ENCODE results near the gene PLXNA2.
A peak's percentile ranks its signal among the peaks of the same experiment; 100 is the strongest.

Gene PLXNA2

DNA sequence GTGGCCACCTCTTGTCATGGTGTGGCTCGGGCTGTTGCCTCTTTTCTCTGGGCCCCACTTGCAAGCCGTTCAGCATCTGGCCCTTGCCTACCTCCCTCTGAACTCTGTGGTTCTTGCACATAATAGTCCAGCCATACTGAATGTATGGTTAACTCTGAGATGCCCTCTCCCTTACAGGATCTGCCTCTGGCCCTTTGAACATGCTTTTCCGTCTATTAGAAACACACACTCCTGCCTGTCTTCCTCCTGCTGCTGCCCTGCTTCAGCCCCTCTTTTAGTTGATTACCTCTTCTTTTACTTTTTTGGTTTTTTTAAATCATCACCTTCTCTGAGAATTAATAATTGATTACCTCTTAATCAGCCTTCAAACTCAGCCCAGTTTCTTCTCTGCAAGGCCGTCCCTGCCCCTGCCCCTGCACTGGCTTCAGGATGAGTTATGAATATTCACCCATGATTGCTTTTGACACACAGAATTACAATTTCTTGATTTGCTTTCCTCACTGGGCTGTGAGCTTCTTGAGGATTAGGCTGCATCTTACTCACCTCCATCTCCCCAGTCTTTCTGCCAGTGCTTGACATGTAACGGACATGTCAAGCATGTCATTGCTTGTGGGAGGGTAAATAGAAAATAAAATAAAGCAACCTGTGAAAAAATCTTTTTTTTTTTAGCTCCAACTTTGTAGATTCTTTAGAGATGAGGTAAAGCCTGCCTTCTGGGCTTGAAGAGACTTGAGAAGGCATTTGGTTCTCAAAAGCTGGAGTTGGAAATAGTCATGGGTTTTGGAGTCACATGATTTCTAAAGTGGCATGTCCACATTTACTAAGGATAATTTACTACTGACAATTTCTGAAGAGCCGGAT is 158.3 kb downstream of the PLXNA2 start:
- peak overlapping the region; percentile 90 for H3K4me2 ChIP-seq (ENCODE audit: insufficient read depth, low read length)
- peak overlapping the region; percentile 66 for H3K27ac ChIP-seq (ENCODE audit: low read length)
- DNase-seq, result no peak
- H2AFZ ChIP-seq (ENCODE audit: low read depth, low read length), result peak overlapping the region; percentile 82
- no peak for ATAC-seq (ENCODE audit: insufficient read depth, low read depth)
- H3K79me2 ChIP-seq (ENCODE audit: insufficient read depth, low read length), result no peaks in the 10 kb centered on the region
- H3K9ac ChIP-seq (ENCODE audit: low read depth, low read length), result peak overlapping the region; percentile 41
- H3K9me3 ChIP-seq (ENCODE audit: insufficient read depth, low read length, severe bottlenecking), result no peaks in the 10 kb centered on the region
- no peaks in the 10 kb centered on the region for H3K36me3 ChIP-seq (ENCODE audit: insufficient read depth, low read length)
- H4K20me1 ChIP-seq (ENCODE audit: insufficient read depth, low read length), result no peaks in the 10 kb centered on the region
- TF ChIP-seq, protein P1, sequence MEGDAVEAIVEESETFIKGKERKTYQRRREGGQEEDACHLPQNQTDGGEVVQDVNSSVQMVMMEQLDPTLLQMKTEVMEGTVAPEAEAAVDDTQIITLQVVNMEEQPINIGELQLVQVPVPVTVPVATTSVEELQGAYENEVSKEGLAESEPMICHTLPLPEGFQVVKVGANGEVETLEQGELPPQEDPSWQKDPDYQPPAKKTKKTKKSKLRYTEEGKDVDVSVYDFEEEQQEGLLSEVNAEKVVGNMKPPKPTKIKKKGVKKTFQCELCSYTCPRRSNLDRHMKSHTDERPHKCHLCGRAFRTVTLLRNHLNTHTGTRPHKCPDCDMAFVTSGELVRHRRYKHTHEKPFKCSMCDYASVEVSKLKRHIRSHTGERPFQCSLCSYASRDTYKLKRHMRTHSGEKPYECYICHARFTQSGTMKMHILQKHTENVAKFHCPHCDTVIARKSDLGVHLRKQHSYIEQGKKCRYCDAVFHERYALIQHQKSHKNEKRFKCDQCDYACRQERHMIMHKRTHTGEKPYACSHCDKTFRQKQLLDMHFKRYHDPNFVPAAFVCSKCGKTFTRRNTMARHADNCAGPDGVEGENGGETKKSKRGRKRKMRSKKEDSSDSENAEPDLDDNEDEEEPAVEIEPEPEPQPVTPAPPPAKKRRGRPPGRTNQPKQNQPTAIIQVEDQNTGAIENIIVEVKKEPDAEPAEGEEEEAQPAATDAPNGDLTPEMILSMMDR (IDR thresholded peaks at IDR 0.05; ENCODE audit: borderline replicate concordance, extremely low read depth, low read length, poor library complexity, severe bottlenecking), result no peak
- no peak for TF ChIP-seq EZH2 (IDR thresholded peaks at IDR 0.05; ENCODE audit: borderline replicate concordance, low read depth, low read length, severe bottlenecking)
- peaks cover 2% of the 10 kb centered on the region for H3K27me3 ChIP-seq (ENCODE audit: insufficient read depth, low read length, poor library complexity)
- H3K4me3 ChIP-seq (ENCODE audit: low read depth in 1 of 2, low read length in 2 of 2), result peak overlapping the region in 1 of 2 experiments; percentile 59; a peak in 2 of 4 replicates
- H3K4me1 ChIP-seq (ENCODE audit: insufficient read depth, low read length), result peaks cover 19% of the 10 kb centered on the region

DNA sequence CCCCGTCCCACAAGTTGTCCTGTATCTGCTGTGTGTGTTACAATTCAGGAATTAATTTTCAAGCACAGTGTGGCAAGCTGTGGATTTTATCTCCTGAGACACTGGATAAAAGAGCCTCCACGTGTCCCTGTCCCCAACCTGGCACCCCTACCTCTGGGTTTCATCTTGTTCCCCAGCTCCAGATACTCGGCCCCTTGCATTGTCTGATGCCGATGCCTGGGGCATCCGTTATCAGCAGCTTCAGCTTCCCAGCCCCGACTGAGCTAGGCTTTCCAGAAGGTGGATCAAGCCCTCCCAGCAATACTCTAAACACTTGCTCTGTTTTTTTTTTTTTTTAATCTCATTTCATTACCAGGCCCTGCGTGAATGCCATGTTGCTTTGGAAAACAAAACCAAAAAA is 159.4 kb downstream of the PLXNA2 start:
- no peak for TF ChIP-seq EZH2 (IDR thresholded peaks at IDR 0.05; ENCODE audit: borderline replicate concordance, low read depth, low read length, severe bottlenecking)
- TF ChIP-seq, protein P1 (IDR thresholded peaks at IDR 0.05; ENCODE audit: borderline replicate concordance, extremely low read depth, low read length, poor library complexity, severe bottlenecking), result no peak
- H2AFZ ChIP-seq (ENCODE audit: low read depth, low read length), result no peak overlapping the region
- no peak overlapping the region for H3K9ac ChIP-seq (ENCODE audit: low read depth, low read length)
- no peaks in the 10 kb centered on the region for H4K20me1 ChIP-seq (ENCODE audit: insufficient read depth, low read length)
- no peaks in the 10 kb centered on the region for H3K79me2 ChIP-seq (ENCODE audit: insufficient read depth, low read length)
- no peak for DNase-seq
- H3K4me1 ChIP-seq (ENCODE audit: insufficient read depth, low read length), result peaks cover 19% of the 10 kb centered on the region
- no peaks in the 10 kb centered on the region for H3K36me3 ChIP-seq (ENCODE audit: insufficient read depth, low read length)
- no peak overlapping the region for H3K27ac ChIP-seq (ENCODE audit: low read length)
- no peak for ATAC-seq (ENCODE audit: insufficient read depth, low read depth)
- H3K4me3 ChIP-seq (ENCODE audit: low read depth in 1 of 2, low read length in 2 of 2), result no peak overlapping the region
- H3K9me3 ChIP-seq (ENCODE audit: insufficient read depth, low read length, severe bottlenecking), result no peaks in the 10 kb centered on the region
- no peak overlapping the region for H3K4me2 ChIP-seq (ENCODE audit: insufficient read depth, low read length)
- peaks cover 7% of the 10 kb centered on the region for H3K27me3 ChIP-seq (ENCODE audit: insufficient read depth, low read length, poor library complexity)

DNA sequence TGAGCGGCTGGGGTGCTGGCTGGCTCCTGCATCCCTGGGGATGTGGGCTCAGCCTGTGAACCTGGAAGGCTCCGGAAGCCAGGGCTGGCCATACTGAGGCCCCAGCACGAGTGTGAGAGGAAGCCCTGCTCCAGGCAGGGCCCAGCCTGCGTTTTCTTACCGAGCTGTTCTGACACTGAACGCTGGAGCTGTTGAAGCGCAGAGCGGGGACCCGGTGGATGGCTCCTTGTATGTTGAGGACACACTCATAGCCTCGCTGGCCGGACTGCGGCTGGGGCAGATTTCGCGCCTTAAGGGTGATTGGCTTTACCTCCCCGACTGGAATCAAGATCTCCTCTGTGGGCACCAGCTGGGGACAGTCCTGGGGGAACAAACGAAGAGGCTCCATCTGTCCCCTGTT is 160.0 kb downstream of the PLXNA2 start:
- Histone ChIP-seq H3K4me1 (ENCODE audit: insufficient read depth, low read length) (peaks cover 19% of the 10 kb centered on the region), H3K27ac (ENCODE audit: low read length) (no peak overlapping the region), H3K36me3 (ENCODE audit: insufficient read depth, low read length) (no peaks in the 10 kb centered on the region), H3K79me2 (ENCODE audit: insufficient read depth, low read length) (no peaks in the 10 kb centered on the region), H2AFZ (ENCODE audit: low read depth, low read length) (no peak overlapping the region), H3K9ac (ENCODE audit: low read depth, low read length) (no peak overlapping the region), H3K27me3 (ENCODE audit: insufficient read depth, low read length, poor library complexity) (peaks cover 9% of the 10 kb centered on the region), H3K4me2 (ENCODE audit: insufficient read depth, low read length) (no peak overlapping the region), H3K4me3 (ENCODE audit: low read depth in 1 of 2, low read length in 2 of 2) (no peak overlapping the region), H4K20me1 (ENCODE audit: insufficient read depth, low read length) (no peaks in the 10 kb centered on the region), H3K9me3 (ENCODE audit: insufficient read depth, low read length, severe bottlenecking) (no peaks in the 10 kb centered on the region)
- TF ChIP-seq, protein P1 (IDR thresholded peaks at IDR 0.05; ENCODE audit: borderline replicate concordance, extremely low read depth, low read length, poor library complexity, severe bottlenecking), result no peak
- TF ChIP-seq EZH2 (IDR thresholded peaks at IDR 0.05; ENCODE audit: borderline replicate concordance, low read depth, low read length, severe bottlenecking), result no peak
- no peak for DNase-seq
- no peak for ATAC-seq (ENCODE audit: insufficient read depth, low read depth)
